Measurements from ENCODE around the gene MDC1. TPM values are rescaled to one million over a fixed set of nuclear protein-coding genes. Genes with fewer than 3 reads are reported as not detected.

The MDC1 gene
- total and polyA plus RNA-seq, 2 of the 13 experiments (the other 11 are each of a cell fraction or from before 2014, with no cell fraction given): 8.4 to 14.0 TPM

- TF ChIP-seq ZBTB14 (CRISPR knock-in tag; IDR thresholded peaks at IDR 0.05) (no peak), RORA (CRISPR knock-in tag; IDR thresholded peaks at IDR 0.05) (no peak), MAZ (IDR thresholded peaks at IDR 0.05; ENCODE audit: borderline replicate concordance, low read depth, low read length) (no peak), MAZ (CRISPR knock-in tag; IDR thresholded peaks at IDR 0.05; ENCODE audit: low read depth) (no peak), POGK (CRISPR knock-in tag; conservative IDR thresholded peaks at IDR 0.05) (no peak), SNAI1 (CRISPR knock-in tag; IDR thresholded peaks at IDR 0.05; ENCODE audit: borderline replicate concordance) (no peak), ZNF124 (CRISPR knock-in tag; IDR thresholded peaks at IDR 0.05) (no peak), ARNT (IDR thresholded peaks at IDR 0.05) (no peak), POLR2AphosphoS2 (IDR thresholded peaks at IDR 0.05; ENCODE audit: low read depth, low read length) (no peak), ZNF580 (CRISPR knock-in tag; IDR thresholded peaks at IDR 0.05; ENCODE audit: borderline replicate concordance, low read depth) (no peak), DMTF1 (CRISPR knock-in tag; IDR thresholded peaks at IDR 0.05) (no peak), PHB2 (IDR thresholded peaks at IDR 0.05; ENCODE audit: partially characterized antibody) (no peak), ZNF710 (CRISPR knock-in tag; IDR thresholded peaks at IDR 0.05; ENCODE audit: borderline replicate concordance) (no peak; the same call in 1 of the 2 replicates), HDAC1 (CRISPR knock-in tag; IDR thresholded peaks at IDR 0.05) (no peak), FLYWCH1 (CRISPR knock-in tag; IDR thresholded peaks at IDR 0.05) (0 out of 2 replicates have a peak, but pooled peaks have one; percentile 8), JUNB (CRISPR knock-in tag; IDR thresholded peaks at IDR 0.05; ENCODE audit: borderline replicate concordance) (0 out of 2 replicates have a peak, but pooled peaks have one; percentile 43)
- TF ChIP-seq, protein P1, sequence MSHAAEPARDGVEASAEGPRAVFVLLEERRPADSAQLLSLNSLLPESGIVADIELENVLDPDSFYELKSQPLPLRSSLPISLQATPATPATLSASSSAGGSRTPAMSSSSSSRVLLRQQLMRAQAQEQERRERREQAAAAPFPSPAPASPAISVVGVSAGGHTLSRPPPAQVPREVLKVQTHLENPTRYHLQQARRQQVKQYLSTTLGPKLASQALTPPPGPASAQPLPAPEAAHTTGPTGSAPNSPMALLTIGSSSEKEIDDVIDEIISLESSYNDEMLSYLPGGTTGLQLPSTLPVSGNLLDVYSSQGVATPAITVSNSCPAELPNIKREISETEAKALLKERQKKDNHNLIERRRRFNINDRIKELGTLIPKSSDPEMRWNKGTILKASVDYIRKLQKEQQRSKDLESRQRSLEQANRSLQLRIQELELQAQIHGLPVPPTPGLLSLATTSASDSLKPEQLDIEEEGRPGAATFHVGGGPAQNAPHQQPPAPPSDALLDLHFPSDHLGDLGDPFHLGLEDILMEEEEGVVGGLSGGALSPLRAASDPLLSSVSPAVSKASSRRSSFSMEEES (CRISPR knock-in tag; IDR thresholded peaks at IDR 0.05): no peak
- TF ChIP-seq, protein P2, sequence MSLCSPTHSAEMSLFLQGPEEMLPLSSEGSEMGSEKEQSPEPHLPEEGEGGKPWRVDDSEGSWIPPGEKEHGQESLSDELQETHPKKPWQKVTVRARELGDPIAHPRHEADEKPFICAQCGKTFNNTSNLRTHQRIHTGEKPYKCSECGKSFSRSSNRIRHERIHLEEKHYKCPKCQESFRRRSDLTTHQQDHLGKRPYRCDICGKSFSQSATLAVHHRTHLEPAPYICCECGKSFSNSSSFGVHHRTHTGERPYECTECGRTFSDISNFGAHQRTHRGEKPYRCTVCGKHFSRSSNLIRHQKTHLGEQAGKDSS (CRISPR knock-in tag; IDR thresholded peaks at IDR 0.05; ENCODE audit: borderline replicate concordance, low read depth): no peak
Observed at GRCh38 chr6:30686009-30686907, 30.8 kb downstream of the MDC1 start, which contains the start of gene PPP1R18 (continued).

Data from HepG2 (cell line).